Neural cell (in vitro differentiated cells): ENCODE results near the gene MOB3A. TPM values are rescaled to one million over a fixed set of nuclear protein-coding genes. Genes with fewer than 3 reads are reported as not detected.

Experiments used
- H2AFZ ChIP-seq: fragments of 200-600, 300-800 bp; sonication (generic), shearing (Covaris generic); 2 replicates; pipeline ENCODE4 v1.6.0; 2014; ENCODE audit warnings: low read depth, mild to moderate bottlenecking, antibody characterized with exemption, low read length, moderate library complexity
- H3F3A ChIP-seq: fragments of 200-600 bp; shearing (Covaris generic); 2 replicates; pipeline ENCODE4 v1.6.1; 2016; ENCODE audit warnings: mild to moderate bottlenecking, moderate library complexity, mixed read lengths, antibody characterized with exemption, low read length; ENCODE audit not compliant: insufficient read depth, poor library complexity, severe bottlenecking
- H3K27ac ChIP-seq: fragments of 200-600, 300-800 bp; sonication (generic), shearing (Covaris generic); 2 replicates; pipeline ENCODE4 v1.5.1; 2014; ENCODE audit warnings: mild to moderate bottlenecking, low read length, moderate library complexity
- H3K27me3 ChIP-seq: fragments of 300-800, 200-600 bp; sonication (generic), shearing (Covaris generic); 2 replicates; pipeline ENCODE4 v1.6.0; 2014; ENCODE audit warnings: mild to moderate bottlenecking, low read depth, low read length, moderate library complexity; ENCODE audit not compliant: insufficient read depth
- H3K36me3 ChIP-seq: fragments of 300-800, 200-600 bp; sonication (generic), shearing (Covaris generic); 2 replicates; pipeline ENCODE4 v1.5.1; 2014; ENCODE audit warnings: mild to moderate bottlenecking, antibody characterized with exemption, low read length, moderate library complexity; ENCODE audit not compliant: insufficient read depth
- H3K4me2 ChIP-seq: fragments of 300-800, 200-600 bp; sonication (generic), shearing (Covaris generic); 2 replicates; pipeline ENCODE4 v1.6.0; 2014; ENCODE audit warnings: mild to moderate bottlenecking, low read length
- H3K4me3 ChIP-seq: fragments of 300-800, 200-600 bp; sonication (generic), shearing (Covaris generic); 2 replicates; pipeline ENCODE4 v1.5.1; 2014; ENCODE audit warnings: mild to moderate bottlenecking, low read length, moderate library complexity
- H3K79me2 ChIP-seq: fragments of 200-600 bp; shearing (Covaris generic); replicated peaks from 2 replicates; pipeline ENCODE4 v1.6.0; 2014; ENCODE audit warnings: mild to moderate bottlenecking, low read length, moderate library complexity; ENCODE audit not compliant: insufficient read depth
- H3K9ac ChIP-seq: fragments of 300-800, 200-600 bp; sonication (generic), shearing (Covaris generic); 2 replicates; pipeline ENCODE4 v1.6.1; 2016; ENCODE audit warnings: mild to moderate bottlenecking, low read length, mixed read lengths
- H3K9me2 ChIP-seq: fragments of 200-600 bp; shearing (Covaris generic); 2 replicates; pipeline ENCODE4 v1.6.1; 2016; ENCODE audit warnings: mild to moderate bottlenecking, low read length, mixed read lengths; ENCODE audit not compliant: insufficient read depth
- H3K9me3 ChIP-seq: fragments of 200-600, 300-800 bp; sonication (generic), shearing (Covaris generic); 2 replicates; pipeline ENCODE4 v1.6.1; 2016; ENCODE audit warnings: mild to moderate bottlenecking, mixed run types, low read length, moderate library complexity, mixed read lengths
- H4K20me1 ChIP-seq: fragments of 200-600 bp; shearing (Covaris generic); 2 replicates; pipeline ENCODE4 v1.6.1; 2016; ENCODE audit warnings: mild to moderate bottlenecking, mixed run types; ENCODE audit not compliant: insufficient read depth
- CTCF ChIP-seq: fragments of 450-650 bp; IDR thresholded peaks from 2 replicates; pipeline ENCODE4 v1.5.1; 2014; ENCODE audit warnings: antibody characterized with exemption, mild to moderate bottlenecking, moderate library complexity; ENCODE audit not compliant: poor library complexity, severe bottlenecking
- EP300 ChIP-seq: fragments of 450-650 bp; conservative IDR thresholded peaks from 2 replicates; pipeline ENCODE4 v1.6.1; 2014; ENCODE audit warnings: antibody characterized with exemption, mild to moderate bottlenecking, moderate library complexity; ENCODE audit not compliant: poor library complexity, severe bottlenecking
- EZH2 ChIP-seq: fragments of 200-600, 300-800 bp; shearing (Covaris generic), sonication (generic); IDR thresholded peaks from 2 replicates; pipeline ENCODE4 v1.6.1; 2014; ENCODE audit warnings: antibody characterized with exemption, low read length, borderline replicate concordance, mild to moderate bottlenecking; ENCODE audit not compliant: insufficient read depth, poor library complexity, severe bottlenecking
- MXI1 ChIP-seq: fragments of 450-650 bp; conservative IDR thresholded peaks from 2 replicates; pipeline ENCODE4 v1.6.1; 2014; ENCODE audit warnings: antibody characterized with exemption, mild to moderate bottlenecking; ENCODE audit not compliant: poor library complexity, severe bottlenecking
- POLR2AphosphoS5 ChIP-seq: IDR thresholded peaks from 2 replicates; pipeline ENCODE4 v1.6.1; 2012
- RAD21 ChIP-seq: fragments of 450-650 bp; conservative IDR thresholded peaks from 2 replicates; pipeline ENCODE4 v1.6.1; 2014; ENCODE audit warnings: antibody characterized with exemption, mild to moderate bottlenecking, moderate library complexity
- REST ChIP-seq: IDR thresholded peaks from 2 replicates; pipeline ENCODE4 v1.6.1; 2012; ENCODE audit warnings: borderline replicate concordance
- SMC3 ChIP-seq: fragments of 450-650 bp; conservative IDR thresholded peaks from 2 replicates; pipeline ENCODE4 v1.6.1; 2014; ENCODE audit warnings: antibody characterized with exemption, mild to moderate bottlenecking, moderate library complexity; ENCODE audit not compliant: poor library complexity
- TAF1 ChIP-seq: IDR thresholded peaks from 2 replicates; pipeline ENCODE4 v1.6.1; 2012; ENCODE audit warnings: low read depth
- polyA plus RNA-seq: library from polyadenylated mRNA; depleted of rRNA; stranded (reverse); fragments of >200 nt; gene quantifications from 2 replicates; pipeline ENCODE4 v1.2.3, GENCODE V29; 2014

Gene MOB3A
- polyA plus RNA-seq, 1 donor from 2014 or later = 5.8 TPM

- no peaks in the 10 kb centered on the region for H3F3A ChIP-seq
- H3K36me3 ChIP-seq = no peaks in the 10 kb centered on the region
- H3K4me2 ChIP-seq = no peak overlapping the region
- no peaks in the 10 kb centered on the region for H3K27me3 ChIP-seq
- no peak overlapping the region for H3K4me3 ChIP-seq
- H3K9me2 ChIP-seq = no peaks in the 10 kb centered on the region
- H3K79me2 ChIP-seq = no peaks in the 10 kb centered on the region
- TF ChIP-seq EZH2 (no peak), CTCF (no peak), MXI1 (no peak), POLR2AphosphoS5 (no peak), EP300 (no peak), TAF1 (no peak), RAD21 (no peak), REST (no peak), SMC3 (no peak)
- H3K9me3 ChIP-seq = no peaks in the 10 kb centered on the region
- no peak overlapping the region for H3K27ac ChIP-seq
- no peaks in the 10 kb centered on the region for H4K20me1 ChIP-seq
- no peak overlapping the region for H2AFZ ChIP-seq
- H3K9ac ChIP-seq = no peak overlapping the region
Measured at GRCh38 chr19:2084993-2085720, 11.0 kb downstream of the MOB3A start.

- H3K9me2 ChIP-seq = no peaks in the 10 kb centered on the region
- H3K27me3 ChIP-seq = no peaks in the 10 kb centered on the region
- no peak overlapping the region for H3K4me3 ChIP-seq
- no peaks in the 10 kb centered on the region for H4K20me1 ChIP-seq
- H3K4me2 ChIP-seq = no peak overlapping the region
- H2AFZ ChIP-seq = no peak overlapping the region
- TF ChIP-seq EZH2 (no peak), CTCF (no peak), TAF1 (no peak), SMC3 (no peak), RAD21 (no peak), POLR2AphosphoS5 (no peak), MXI1 (no peak), EP300 (no peak), REST (no peak)
- no peak overlapping the region for H3K9ac ChIP-seq
- no peaks in the 10 kb centered on the region for H3K36me3 ChIP-seq
- H3K9me3 ChIP-seq = no peaks in the 10 kb centered on the region
- H3K79me2 ChIP-seq = no peaks in the 10 kb centered on the region
- no peaks in the 10 kb centered on the region for H3F3A ChIP-seq
- H3K27ac ChIP-seq = no peak overlapping the region
Measured at GRCh38 chr19:2083174-2083854, 12.8 kb downstream of the MOB3A start.
